ENCODE data around the gene LIPT2.

The LIPT2 gene

DNA sequence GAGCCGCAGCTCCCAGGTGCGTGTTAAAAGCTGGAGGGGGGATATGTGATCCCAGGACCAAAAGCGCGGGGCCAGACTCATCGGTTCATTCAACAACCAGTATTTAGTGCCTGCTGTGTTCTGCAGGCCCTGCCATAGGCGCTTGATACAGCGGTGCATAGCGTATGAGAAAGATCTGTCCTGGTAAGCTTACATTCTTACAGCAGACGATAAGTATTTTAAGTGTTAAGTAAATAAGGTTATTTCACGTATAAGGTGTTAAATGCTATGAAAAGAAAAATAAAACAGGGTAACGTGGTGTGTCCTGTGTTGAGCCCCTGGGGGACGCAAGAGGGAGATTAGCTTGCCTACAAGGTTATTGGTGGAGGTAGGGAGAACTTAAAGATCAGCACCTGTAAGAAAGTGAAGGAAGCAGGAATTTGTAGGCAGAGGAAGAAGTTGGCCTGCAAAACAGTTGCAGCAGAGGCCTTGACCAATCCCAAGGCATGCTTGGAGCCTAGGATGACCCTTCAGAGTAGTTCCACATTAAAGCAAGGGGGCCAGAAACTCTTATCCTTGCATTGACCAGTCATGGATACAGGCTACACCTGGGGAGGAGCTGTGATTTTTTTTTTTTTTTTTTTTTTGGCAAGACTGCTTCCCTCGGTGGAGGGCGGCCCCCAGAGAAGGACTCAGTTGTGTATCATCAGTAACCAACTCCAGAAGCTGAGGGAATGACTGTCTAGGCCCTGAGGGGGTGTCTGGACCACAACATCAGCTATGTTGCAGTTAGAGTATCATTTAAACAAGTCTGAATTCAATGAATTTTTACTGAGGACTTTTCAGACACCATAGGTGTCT is 487 bp upstream of the LIPT2 start:
- DNase-seq: no peak

DNA sequence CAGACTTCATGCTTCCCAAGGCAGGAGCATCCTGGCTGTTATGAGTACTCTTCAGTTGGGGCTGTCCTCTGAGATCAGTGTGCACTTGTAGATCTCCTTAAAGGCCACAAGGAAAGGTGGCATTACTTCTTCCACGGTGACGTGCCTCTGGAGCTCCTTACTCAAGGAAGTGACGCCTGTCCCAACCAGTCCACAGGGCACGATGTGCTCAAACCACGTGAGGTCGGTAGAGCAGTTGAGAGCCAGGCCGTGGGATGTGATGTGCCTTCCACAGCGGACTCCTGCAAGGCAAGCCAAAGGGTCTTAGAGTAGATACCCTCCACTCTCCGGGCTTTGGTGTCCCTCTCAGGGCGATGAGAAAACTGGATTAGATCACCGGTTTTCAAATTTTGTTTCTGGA is 1.4 kb downstream of the LIPT2 start:
- no peak for DNase-seq

DNA sequence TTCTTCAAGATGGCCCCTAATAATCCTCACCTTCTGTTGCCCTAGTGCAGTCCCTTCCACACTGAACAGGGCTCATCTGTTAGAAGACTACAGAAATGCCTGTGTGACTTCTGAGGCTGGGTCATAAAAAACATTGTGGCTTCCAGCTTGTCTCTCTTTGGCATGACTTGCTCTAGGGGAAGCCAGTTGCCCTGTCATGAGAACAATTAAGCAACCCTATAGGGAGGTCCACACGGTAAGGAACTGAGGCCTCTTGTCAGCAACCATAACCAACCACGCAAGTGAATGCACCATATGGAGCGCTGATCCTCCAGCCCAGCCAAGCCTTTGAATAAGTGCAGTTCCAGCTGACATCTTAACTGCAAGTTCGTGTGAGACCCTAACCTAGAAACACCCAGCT is 2.6 kb downstream of the LIPT2 start:
- DNase-seq: peak in 1 of 2 donors; percentile 55

DNA sequence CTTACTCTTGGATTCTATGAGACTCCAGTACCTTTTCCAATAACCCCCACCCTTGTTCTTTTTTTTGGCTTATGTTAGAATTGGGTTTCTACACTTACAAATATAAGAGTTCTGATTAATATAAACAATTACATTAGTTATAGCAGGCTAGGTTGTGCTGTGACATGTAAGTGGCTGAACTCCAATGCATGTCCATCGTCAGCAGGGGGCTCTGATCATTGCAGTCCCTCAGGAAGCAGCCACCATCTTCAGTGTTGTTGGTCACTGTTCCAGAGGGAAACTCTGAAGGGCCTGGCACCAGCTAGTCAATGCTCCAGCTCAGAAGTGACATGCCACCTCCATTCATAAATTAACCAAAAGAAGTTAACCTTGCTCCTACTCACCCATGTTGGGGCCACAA is 5.6 kb downstream of the LIPT2 start:
- DNase-seq: no peak

DNA sequence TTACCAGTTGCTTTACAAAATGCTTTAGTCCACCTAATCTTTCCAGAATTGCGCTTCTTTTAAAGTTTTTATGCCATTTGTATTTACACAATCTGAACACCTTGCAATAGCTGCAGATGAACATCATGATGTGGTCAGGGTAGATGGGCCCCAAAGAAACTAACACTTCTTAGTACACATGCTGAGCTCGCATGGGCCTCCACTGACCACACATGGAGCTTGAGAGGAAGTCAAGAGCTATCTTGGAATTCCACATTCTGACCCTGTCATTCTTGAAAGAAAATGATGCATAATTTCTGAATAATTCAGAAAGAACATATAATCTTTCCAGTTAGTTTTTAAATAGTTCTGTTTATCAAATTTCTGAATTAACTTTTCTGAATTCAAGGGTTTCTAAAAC is 7.7 kb downstream of the LIPT2 start:
- no peak for DNase-seq

DNA sequence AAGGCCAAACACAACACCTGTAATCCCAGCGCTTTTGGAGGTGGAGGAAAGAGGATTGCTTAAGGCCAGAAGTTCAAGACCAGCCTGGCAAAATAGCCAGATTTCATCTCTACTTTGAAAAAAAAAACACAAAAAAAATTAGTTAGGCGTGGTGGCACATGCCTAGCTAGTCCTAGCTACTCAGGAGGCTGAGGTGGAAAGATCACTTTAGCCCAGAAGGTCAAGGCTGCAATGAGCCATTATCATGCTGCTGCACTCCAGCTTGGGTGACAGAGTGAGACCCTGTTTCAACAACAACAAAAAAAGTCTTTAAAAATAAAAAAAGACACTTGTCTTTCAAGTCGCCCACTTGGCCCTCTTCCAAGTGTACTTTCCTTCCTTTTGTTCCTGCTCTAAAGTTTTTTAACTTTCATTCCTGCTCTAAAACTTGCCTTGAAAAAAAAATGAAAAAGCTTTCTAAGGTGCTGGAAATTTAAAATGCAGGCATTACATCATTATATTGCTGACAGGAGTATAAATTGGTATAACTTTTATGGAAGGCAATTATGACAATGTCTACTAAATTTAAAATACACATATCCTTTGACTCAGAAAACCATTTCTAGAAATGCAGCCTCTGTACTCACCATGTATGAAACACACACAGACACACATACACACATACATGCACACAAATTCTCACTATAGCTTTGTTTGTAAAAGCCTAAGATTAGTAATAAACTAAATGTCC is 12.7 kb downstream of the LIPT2 start:
- no peak for DNase-seq

DNA sequence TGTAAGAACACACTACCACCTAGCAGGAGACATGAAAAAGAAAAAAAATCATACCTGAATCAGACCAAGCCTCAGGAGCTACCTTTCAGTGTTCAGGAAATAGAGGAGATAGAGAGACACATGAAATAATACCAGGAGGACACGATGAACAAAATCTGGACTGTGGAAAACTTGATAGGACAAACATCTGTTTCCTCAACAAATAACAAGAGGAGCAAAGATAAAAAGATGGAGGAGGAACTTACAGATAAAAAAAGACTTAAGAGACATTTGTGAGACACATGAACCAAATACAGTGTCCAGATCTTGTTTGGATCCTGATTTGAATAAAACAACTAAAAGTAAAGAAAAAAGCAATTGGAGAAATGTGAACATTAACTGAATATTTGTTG is 13.8 kb downstream of the LIPT2 start:
- DNase-seq: no peak

DNA sequence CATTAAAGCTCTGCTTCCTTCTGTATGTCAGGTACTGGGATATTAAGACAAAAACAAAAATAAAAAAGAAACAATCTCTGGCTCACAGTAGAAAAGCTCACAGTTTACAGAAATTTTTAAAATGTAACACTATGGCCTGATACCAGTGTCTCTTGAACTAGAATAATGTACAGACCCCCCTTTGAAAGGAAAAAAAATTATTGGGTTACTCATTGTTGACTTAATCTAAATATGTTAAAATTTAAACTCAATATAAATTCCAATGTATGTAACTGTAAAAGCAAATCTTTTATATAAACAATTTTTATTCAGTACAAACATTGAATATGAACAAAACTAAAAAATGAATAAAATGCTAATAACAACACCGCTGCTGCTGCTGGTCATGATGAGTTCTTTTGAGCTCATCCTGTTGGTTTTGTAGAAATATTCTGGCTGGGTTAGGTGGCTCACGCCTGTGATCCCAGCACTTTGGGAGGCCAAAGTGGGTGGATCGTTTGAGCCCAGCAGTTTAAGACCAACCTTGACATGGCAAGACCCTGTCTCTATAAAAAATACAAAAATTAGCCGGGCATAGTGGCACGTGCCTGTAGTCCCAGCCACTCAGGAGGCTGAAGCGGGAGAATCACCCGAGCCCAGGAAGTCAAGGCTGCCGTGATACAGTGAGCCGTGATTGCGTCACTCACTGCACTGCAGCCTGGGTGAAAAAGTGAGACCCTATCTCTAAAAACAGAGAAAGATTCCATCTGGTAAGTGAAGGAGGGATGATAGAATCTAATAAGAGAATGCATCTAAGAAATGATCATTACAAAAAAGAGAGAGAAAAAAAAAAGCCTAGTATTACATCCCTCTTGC is 14.4 kb downstream of the LIPT2 start:
- DNase-seq: no peak

DNA sequence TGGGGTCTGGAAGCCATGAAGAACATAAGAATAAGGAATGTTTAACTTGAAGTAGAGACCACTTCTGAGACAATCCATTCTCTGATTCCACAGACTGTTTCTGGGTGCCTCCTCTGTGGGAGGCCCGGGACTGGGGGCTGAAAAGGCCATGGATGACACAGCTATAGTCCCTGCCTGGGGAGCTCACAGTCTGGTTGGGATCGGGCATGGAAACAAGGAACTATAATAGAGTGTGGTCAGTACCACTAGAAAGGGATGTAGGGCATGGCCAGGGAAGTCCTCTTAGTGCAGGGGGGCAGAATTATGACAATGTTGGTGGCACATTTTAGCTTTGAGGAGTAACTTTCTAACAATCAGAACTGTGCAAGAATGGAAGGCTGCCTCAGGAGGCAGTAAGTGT is 17.0 kb downstream of the LIPT2 start:
- peak in 1 of 2 donors; percentile 13 for DNase-seq

DNA sequence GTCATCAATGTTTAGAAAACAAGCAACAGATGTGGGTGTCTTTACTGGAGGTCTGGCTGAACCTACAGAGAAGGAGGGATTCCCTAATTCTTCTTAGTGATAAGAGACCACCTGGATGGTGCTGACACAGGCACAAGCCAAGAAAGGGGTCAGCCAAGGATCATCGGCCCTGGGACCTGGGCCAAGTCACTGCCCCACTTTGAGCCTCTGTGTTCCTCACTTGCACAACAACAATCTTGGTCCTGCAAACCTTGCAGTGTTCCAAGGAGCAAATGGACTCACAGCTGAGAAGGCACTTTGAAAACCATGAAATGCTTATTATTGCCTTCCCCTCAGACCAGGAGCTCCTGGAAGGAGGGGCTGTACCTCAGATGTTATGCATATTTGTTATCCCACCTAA is 19.2 kb downstream of the LIPT2 start:
- no peak for DNase-seq

DNA sequence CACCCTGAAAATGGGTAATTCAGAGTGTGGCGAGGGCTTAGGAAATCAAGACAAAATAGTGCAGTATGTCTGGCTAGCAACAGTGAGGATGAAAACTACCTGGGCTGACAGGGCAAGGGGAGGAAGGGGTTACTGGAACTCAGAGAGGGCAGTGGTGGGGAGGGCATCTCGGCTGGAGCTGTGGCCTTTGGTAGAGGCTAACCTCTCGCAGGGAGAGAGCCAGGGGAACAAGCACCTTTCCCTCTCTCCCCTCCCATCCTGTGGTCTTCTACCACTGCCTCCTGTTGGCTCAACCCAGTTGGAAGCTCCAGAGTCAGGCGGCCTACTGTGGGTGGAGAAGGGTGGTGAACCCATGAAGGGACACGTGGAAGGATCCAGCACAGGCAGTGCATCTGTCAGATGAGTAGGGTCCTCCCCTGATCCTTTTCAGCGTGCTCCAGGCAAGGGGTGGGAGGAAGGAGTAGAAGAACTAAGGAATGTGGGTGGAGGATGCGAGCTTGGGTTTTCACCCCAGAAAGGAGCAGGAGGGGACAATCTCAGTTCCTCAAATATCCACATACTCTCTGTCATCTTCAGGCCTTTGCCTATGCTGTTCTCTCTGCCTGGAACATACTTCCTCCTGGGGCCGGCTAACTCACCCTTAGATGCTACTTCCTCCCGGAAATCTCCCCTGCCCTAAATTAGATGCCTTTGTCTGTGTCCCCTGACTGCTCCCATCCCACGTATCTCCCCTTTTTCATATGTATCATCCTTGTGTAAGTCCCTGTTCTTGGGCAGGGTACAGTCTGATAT is 19.9 kb downstream of the LIPT2 start:
- DNase-seq: peak; percentile 63 to 82

DNA sequence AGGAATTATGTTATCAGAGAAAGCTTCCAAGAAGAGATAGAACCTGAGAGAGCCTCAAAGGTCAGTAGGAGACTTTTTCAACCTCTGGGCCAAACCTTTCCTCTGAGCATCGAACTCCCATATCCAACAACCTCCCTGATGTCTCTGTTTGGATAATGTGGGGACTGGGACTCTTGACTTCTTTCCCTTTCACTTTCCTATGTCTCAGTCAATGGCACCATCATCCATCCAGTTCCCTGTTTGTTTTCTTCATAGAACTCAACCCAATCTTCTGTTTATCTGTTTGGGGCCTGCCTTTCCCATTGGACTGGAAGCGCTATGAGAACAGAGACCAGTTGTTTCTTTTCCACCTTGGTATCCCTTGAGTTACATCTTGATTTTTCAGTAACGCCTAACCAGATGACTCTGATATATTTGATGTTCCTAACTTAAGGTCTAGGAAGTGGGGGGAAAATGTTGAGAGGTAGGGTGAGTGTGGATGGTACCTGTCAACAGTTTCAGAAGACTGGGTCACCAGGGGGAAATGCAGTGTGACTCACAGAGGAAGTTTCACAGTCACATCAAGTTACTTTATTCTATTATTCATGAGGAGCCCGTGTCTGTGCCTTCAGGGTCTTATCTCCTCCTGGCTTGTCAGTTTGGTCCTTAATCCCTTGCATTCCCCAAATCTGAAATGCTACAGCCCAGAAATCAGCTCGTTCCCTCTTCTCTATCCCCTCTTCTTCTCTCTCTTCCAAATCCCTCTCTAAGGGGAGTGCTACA is 21.7 kb downstream of the LIPT2 start:
- peak in 1 of 2 donors; percentile 23 for DNase-seq

DNA sequence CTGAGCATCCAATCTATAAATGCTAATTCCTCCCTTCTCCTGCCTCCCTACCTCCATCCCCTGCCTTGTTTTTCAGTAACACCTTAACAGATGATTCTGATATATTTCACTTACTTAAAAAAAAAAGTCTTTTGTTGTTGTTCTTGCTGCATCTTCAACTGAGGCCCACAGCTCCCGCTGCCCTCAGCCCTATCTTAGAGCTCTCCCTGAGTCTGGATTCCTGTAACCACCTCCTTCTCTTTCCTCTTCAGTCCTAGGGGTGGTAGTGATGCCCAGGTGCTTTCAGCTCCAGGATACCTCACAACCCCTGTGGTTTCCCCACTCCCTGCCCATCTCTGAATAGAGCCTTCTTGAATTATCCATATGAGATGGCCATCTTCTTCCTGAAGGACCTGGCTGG is 22.5 kb downstream of the LIPT2 start:
- DNase-seq: no peak

DNA sequence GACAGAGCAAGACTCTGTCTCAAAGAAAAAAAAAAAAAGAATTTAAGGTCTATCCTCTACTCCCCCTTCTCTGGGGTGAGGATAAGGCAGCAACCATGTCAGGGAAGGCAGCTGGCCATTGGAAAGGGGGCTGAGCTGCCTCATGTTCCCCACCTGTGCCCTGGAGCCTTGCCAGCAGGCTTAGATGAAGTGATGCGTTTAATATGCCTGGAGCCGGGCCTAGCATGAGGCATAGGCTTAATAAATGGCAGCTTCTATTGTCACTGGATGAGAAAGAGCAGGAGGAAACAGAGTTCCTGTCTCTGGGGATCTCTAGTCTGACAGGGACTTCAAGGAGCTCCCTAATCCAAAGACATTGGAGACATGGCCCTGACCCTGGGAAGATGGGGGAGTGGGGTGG is 23.0 kb downstream of the LIPT2 start:
- no peak for DNase-seq

DNA sequence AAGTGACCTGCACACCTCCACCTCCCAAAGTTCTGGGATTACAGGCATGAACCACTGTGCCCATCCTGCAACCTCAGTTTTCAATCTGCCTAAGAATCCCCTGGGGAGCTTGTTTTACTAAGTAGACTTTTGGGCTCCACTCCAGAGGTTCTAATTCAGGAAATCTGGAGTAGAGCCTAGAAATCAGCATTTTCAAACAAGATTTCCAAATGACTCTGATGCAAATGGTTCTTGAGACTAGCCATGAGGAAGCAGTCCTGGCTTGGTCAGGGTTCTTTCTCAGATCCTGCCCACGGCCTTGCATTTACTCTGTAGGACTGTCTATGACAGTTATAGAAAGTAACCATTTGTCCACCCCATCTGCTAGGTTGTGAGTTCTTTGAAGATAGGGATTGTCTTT is 24.6 kb downstream of the LIPT2 start:
- peak; percentile 64 to 79 for DNase-seq

DNA sequence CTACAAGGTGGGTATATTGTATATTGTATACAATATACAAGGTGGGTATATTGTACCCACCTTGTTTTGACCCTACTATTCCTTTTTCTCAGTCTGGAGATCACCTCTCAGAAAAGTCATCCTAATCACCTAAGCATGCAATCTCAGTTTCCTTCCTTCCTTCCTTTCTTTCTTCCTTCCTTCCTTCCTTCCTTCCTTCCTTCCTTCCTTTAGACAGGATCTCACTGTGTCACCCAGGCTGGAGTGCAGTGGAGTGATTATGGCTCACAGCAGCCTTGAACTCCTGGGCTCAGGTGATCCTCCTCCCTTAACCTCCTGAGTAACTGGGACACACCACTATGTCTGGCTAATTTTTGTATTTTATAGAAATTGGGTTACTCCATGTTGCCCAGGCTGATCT is 25.0 kb downstream of the LIPT2 start:
- no peak for DNase-seq

DNA sequence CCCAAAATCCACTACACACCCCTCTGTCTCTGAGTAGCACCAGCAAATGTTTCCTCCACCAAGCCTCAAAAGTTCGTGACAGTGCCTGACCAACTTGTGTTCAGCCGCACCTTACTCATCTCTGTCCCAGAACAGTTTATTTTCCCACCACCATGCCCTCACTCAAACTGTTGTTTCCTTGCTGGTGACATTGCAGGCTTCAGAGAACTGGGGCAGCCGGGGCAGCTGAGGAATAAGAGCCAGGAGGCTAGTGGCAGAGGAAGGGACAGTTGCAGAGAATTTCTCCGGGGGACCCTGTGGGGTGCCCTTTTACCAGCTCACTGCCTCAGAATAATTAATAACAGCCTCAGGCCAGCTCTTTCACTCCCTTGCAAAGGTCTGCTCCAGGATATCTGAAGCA is 25.5 kb downstream of the LIPT2 start:
- no peak for DNase-seq

DNA sequence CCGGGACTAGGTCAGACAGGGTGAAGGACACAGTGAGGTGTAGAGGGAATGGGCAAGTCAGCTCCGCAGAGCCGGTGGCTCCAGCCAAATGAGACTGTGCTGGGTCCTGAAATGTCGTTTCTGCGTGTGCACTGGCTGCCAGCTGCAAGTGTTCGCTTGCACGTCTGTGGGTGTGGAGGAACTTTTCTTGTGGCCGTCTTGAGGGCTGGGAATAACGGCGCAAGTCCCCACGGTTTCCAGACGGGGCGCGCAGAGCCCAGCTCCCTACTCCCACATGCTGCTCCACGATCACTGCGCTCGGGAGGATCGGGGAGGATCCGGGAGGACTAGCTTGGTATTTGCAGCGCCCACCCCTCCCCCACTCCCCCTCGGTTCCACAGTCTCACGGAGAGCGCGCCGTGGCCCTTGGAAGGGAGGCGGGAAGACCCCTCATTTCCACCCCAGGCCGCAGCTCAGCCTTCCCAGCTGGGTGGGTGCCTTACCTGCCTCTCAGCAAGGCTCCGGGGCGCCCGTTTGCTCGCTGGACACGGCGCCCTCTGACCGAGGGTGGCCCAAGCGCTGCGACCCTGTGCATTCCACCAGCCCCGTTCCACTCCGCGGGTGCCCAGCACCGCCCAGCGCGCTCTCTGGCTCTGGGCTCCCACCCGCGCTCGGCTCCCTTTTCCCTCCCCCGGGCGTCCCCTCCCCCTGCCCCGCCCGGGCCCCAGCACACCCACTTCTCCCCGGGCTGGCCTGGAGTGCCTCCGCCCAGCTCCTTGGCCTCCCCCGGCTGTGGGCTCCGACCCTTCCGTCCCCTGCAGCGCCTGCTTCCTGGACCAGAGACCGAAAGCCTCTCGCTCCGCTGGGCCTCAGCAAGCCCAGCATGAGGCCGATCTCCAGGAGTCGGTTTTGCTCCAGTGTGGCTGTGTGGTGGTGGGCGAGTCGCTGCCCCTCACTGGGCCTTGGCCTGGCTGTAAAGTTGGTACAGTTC is 26.3 kb downstream of the LIPT2 start, which contains the start of gene KCNE3:
KCNE3 (minus strand) TSS at position 634 of the 970 bp plus-strand sequence. CDS start 9,986 bp downstream, outside the sequence.
- DNase-seq: peak in 1 of 2 donors; percentile 33

DNA sequence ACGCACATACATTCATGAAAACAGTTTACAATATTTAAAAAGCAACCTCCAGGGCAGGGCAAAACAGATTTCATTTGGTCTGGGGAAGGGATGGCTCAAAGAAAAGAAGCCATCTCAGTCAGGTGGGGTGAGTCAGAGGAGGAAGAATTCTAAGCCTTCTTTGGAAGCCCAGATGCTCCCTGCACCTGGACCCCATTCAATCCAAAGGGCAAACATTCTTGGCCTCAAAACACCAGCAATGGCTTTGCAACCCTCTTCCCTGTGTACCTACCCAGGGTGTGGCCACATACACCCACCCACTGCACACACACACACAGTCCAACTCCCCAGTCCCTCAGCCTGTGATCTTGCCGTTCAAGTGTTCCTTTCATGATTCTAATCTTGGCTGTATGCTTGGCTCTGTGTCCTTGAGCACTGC is 28.2 kb downstream of the LIPT2 start:
- DNase-seq: no peak

DNA sequence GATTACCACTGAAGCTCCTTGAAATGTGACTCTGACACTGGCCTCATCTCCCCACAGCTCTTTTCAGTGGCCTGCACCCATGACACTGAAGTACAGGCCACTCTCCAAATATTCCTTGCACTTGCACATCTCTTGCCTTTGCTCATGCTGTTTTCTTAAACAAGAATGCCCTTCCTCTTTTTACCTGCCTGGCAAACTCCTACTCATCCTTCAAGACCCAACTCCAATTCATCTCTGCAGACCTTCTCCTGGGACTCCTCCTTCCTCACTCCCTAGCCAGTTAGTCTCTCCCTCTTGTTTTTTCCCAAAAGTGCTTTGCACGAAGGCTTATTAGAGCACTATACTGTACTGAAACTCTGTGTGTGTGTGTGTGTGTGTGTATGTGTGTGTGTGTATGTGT is 28.8 kb downstream of the LIPT2 start:
- DNase-seq: no peak
